Neutrophil (primary cell): ENCODE results near the gene BANP.
"Not testable (repeated sequence)": the region's sequence is repeated elsewhere in the genome, so short reads cannot be mapped to it uniquely, and the experiment has no call there.

Source experiments
- H3K27ac ChIP-seq: fragments of 200-600 bp; sonication (generic); 2 replicates; pipeline ENCODE4 v1.5.1; 2016; ENCODE audit warnings: mild to moderate bottlenecking, moderate library complexity
- H3K27me3 ChIP-seq: fragments of 200-600 bp; sonication (generic); 2 replicates; pipeline ENCODE4 v1.6.0; 2016; ENCODE audit warnings: mild to moderate bottlenecking
- H3K36me3 ChIP-seq: fragments of 200-600 bp; sonication (generic); 2 replicates; pipeline ENCODE4 v1.5.1; 2017
- H3K4me1 ChIP-seq, 2 experiments: fragments of 200-600 bp in 1 of 2; sonication (generic) in 1 of 2; 1 replicate in 1 of 2; 2 replicates in 1 of 2; pipeline versions ENCODE4 v1.5.1 to v1.6.1; 2013 to 2016; ENCODE audit warnings: low read depth in 1 of 2, low read length in 1 of 2, mild to moderate bottlenecking in 1 of 2, moderate library complexity in 1 of 2; ENCODE audit not compliant: control insufficient read depth in 1 of 2, insufficient read depth in 1 of 2
- H3K4me3 ChIP-seq, 2 experiments: fragments of 200-600 bp in 1 of 2; sonication (generic) in 1 of 2; 1 replicate in 1 of 2; 2 replicates in 1 of 2; pipeline ENCODE4 v1.5.1; 2013 to 2016; ENCODE audit warnings: low read depth in 1 of 2, low read length in 1 of 2, mild to moderate bottlenecking in 1 of 2, moderate library complexity in 1 of 2
- H3K9me3 ChIP-seq: fragments of 200-600 bp; sonication (generic); 2 replicates; pipeline ENCODE4 v1.5.1; 2016
- CTCF ChIP-seq: fragments of 200-600 bp; sonication (generic); IDR thresholded peaks from 2 replicates; pipeline ENCODE4 v1.5.1; 2016; ENCODE audit warnings: antibody characterized with exemption

The BANP gene

DNA sequence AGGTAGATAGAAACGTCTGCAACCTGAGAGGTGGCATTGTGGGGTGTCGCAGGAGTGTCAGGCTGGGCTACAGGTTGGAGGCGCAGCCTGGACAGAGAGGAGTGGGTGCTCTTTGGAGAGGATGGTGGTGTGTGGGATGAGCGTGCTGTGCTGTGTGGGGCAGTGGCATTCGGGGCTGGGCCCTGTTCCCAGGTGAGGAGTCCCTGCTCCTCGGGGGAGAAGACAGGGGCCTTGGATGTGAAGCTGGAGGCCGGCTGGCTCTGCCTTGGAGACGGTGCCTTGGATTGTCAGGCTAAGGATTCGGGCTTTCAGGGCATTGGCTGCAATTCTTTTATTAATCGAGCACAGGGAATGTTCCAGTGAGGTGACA, 69.3 kb downstream of the BANP start:
- no peaks in the 10 kb centered on the region for H3K27me3 ChIP-seq
- H3K4me3 ChIP-seq, result no peak overlapping the region
- no peak for TF ChIP-seq CTCF
- no peak overlapping the region for H3K27ac ChIP-seq
- H3K36me3 ChIP-seq, result peaks cover 78% of the 10 kb centered on the region
- no peaks in the 10 kb centered on the region for H3K9me3 ChIP-seq
- H3K4me1 ChIP-seq, result no peaks in the 10 kb centered on the region

DNA sequence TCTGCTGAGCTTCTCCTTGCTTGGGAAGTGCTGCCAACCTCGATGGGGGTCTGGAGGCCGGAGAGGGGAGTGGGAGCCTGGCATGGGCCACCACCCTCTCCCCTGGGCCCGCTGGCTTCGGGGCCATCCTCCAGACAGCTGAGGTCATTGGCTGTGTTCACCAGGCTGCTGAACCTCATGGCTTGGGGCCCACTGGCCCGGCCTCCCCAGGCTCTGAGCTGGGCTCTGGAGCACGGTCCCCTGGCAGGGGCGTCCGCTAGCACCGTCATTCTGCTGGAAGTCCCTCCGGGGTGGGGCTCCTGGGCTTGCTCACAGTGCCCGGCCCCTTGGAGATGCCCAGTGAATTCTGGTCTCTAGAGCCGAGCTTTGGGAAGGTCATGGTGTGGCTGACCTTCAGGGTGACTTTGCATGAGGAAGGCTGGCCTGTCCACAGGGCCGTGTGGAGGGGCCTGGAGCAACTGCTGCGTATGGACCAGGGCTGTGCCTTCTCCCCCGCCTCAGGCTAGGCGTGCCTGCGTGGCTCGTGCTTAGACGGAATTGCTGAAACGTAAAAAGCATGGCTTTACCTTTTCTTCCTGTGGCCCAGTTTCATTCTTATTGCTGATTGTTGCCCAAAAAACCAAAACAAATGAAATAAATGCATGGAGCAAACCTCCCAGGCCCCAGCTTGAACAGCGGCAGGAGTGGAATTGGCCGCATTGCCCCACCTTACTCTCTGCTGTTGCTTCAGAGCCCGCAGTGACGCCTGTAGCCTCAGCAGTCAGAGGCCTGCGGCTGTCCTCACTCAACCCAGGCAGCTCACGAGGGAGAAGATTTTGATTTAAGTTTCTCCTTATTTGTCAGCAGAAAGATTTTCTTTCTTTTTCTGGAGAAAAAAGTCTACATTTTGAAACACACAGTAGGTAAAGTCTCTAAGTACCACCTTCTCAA, 70.1 kb downstream of the BANP start:
- not testable (repeated sequence) for H3K4me3 ChIP-seq, H3K4me1 ChIP-seq, H3K27me3 ChIP-seq, H3K9me3 ChIP-seq, H3K27ac ChIP-seq
- peaks cover 76% of the 10 kb centered on the region for H3K36me3 ChIP-seq

DNA sequence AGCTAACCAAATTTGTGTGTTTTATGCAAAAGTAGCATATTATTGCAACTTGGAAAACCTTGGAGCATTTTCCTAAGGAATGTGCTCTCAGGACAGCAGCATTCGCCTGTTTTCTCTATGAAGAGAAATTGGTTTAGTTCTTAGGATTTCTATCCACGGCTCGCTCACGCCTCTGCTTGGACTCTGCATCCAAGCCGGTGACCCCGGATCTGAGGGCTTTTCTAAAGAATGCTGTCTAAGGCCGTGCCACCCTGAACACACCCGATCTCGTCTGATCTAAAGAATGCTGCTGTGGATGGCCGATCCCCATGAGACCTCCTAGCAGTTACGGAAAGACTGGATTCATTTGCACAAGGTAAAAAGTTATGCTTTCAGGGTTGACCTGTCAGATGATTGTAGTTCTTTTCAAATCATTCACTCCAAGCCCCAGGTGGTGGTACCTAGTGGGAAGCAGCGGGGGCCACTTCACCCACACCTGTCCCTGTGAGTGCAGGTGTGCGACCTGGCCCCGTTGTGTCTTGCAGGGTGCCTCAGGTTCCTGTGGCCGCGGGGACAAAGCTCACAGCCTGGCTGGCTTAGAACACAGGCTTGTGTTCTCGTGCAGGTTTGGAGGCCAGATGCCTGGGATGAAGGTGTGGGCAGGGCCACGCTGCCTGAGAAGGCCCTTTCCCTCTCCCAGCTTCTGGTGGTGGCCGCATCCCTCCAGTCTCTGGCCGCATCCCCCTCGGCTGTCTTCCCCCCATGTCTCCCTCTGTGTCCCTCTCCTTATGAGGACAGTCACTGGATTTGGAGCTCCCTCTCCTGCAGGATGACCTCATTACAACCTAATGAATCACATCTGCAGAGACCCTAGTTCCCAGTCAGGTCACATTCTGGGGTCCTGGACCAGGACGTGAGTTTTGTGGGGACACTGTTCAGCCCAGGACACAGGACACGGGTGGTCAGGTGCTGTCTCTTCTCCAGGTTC, 71.1 kb downstream of the BANP start:
- no peak for TF ChIP-seq CTCF
- H3K4me1 ChIP-seq, result no peaks in the 10 kb centered on the region
- H3K36me3 ChIP-seq, result peaks cover 78% of the 10 kb centered on the region
- no peaks in the 10 kb centered on the region for H3K27me3 ChIP-seq
- no peaks in the 10 kb centered on the region for H3K9me3 ChIP-seq
- H3K27ac ChIP-seq, result no peak overlapping the region
- no peak overlapping the region for H3K4me3 ChIP-seq

- Histone ChIP-seq H3K4me1 (no peaks in the 10 kb centered on the region), H3K4me3 (no peak overlapping the region), H3K9me3 (no peaks in the 10 kb centered on the region), H3K36me3 (peaks cover 78% of the 10 kb centered on the region), H3K27me3 (no peaks in the 10 kb centered on the region), H3K27ac (no peak overlapping the region)
- no peak for TF ChIP-seq CTCF
Observed at GRCh38 chr16:88023366-88023765, 72.1 kb downstream of the BANP start.

DNA sequence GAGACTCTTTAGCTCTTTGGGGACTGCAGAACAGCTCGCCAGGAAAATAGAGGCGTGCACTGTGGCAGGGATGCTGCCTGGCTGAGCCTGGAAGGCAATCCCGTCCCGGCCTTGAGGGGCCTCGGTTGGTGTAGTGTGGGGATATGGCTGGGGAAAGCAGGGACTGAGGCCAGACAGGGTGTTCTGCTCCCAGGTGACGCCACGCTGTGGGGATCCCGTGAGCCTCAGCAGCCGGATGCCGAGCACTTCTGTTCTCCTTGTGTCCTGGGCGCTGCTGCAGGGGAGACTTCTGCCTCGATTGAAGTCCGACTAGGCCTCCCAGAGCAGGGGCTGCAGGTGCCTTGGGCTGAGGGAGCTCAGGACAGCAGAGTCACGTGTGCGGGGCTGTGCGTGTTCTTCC, 72.6 kb downstream of the BANP start:
- Histone ChIP-seq H3K4me1 (no peaks in the 10 kb centered on the region), H3K27me3 (no peaks in the 10 kb centered on the region), H3K27ac (no peak overlapping the region), H3K9me3 (no peaks in the 10 kb centered on the region), H3K36me3 (peaks cover 76% of the 10 kb centered on the region), H3K4me3 (no peak overlapping the region)
- TF ChIP-seq CTCF, result no peak

GRCh38 chr16:88024491-88025085, 73.4 kb downstream of the BANP start:
- not testable (repeated sequence) for H3K27ac ChIP-seq, H3K4me1 ChIP-seq, H3K27me3 ChIP-seq, H3K4me3 ChIP-seq, H3K9me3 ChIP-seq
- H3K36me3 ChIP-seq, result peaks cover 70% of the 10 kb centered on the region

GRCh38 chr16:88025086-88025492, 73.9 kb downstream of the BANP start:
- not testable (repeated sequence) for H3K27me3 ChIP-seq, H3K4me3 ChIP-seq, H3K4me1 ChIP-seq, H3K9me3 ChIP-seq, H3K27ac ChIP-seq
- H3K36me3 ChIP-seq, result peaks cover 65% of the 10 kb centered on the region

DNA sequence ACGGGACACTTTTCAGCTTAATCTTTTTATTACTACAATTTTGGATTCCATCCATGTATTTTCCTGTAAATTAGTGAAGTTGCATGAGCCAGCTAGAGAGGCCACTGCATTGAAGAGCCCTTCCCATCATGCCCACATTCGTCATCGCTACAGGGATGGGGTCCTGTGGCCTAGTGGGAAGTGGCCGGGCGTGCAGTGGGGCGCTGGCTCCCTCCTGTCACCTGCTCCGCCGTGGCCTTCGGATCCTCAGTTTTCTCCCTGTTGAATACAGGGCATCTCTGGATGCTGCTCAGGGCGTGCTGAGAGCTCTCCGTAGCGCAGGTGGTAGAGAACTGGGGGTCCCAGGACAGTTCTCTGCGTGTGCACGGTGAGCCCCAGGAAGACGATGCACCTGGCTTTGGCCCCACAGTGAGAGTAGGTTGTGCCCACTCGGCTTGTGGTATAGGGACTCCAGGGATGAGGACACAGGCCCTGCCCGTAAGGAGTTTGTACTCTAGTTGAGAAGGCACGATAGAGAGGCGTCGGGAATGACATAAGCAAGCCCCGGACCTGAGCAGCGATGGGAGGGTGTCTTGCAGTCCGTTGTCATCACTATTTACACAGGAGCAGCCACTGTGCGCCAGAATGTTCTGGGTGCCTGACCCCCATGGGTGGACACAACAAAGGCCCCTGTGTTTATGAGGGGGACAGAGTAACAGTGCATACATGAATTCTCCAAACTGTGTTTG, 74.8 kb downstream of the BANP start:
- peaks cover 66% of the 10 kb centered on the region for H3K36me3 ChIP-seq
- H3K27ac ChIP-seq, H3K4me1 ChIP-seq, H3K27me3 ChIP-seq, H3K4me3 ChIP-seq, H3K9me3 ChIP-seq: not testable (repeated sequence)
